ENCODE results near the gene EZR.

- TF ChIP-seq GATA2 (IDR thresholded peaks at IDR 0.05; ENCODE audit: low read depth, low read length), result no peak
- no peak for TF ChIP-seq GATA3 (IDR thresholded peaks at IDR 0.05; ENCODE audit: low read depth, low read length)
Measured at GRCh38 chr6:158735009-158735408, 84.2 kb downstream of the EZR start.

Data from SH-SY5Y (cell line).